ENCODE data around the gene CEP97. TPM values are rescaled to one million over a fixed set of nuclear protein-coding genes. Genes with fewer than 3 reads are reported as not detected.

CEP97 gene
- total RNA-seq, 1 experiment from 2014 or later, result 20.6 TPM

DNA sequence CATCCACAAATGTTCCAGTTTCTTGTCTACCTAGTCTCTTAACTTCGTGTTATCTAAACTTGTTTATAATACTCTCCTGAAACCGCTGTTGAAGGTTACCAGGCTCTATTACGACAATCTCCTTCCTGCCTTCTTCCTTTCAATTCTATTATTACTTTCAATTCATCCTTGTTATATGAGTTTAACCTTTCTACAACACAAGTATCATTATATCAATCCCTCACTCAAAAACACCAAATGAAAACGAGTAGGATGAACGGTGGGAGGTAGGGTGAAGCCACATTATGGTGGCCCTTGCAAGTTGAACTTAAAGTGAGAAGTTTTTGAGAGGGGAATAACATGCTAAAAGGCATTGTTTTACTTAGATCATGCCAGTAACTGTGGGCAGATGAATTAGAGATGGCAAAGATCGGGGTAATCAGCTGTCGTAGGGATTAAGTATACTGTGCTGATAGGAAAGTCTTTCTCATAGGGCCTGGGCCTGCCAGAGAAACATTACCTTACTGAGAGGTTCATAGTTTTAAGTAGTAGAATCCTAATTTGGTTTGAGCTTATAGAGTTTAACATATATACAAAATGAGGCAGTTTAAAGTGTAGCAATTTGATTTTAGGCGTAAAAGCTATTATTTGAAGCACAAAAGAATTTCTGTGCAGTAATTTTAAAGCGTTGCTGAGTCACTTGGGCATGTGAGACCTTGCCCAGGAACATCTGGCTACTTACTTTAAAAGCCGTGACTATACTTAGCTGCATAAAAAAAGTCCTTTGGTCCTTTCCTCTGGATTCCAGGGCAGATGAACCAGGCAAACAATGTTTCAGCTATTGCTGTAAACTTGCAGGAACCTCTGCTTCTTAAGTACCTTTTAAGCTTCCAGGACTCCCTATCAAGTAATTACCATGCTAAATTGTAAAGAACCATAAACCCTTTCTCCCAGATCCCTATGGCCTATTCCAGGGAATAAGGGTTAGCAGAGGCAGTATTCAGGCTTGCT lies 3.3 kb upstream of the CEP97 start:
- Histone ChIP-seq H3K27me3 (ENCODE audit: insufficient read depth, low read depth) (no peaks in the 10 kb centered on the region), H3K79me2 (ENCODE audit: low read depth) (peaks cover 12% of the 10 kb centered on the region), H3K4me3 (no peak overlapping the region), H3F3A (ENCODE audit: insufficient read depth, low read depth) (0 out of 2 replicates have a peak, but pooled peaks cover 11% of the 10 kb centered on the region), H2AFZ (peak overlapping the region; percentile 55; the same call in 1 of the 2 replicates), H4K20me1 (ENCODE audit: insufficient read depth) (no peaks in the 10 kb centered on the region), H3K36me3 (ENCODE audit: low read depth) (no peaks in the 10 kb centered on the region), H3K4me2 (no peak overlapping the region), H3K4me1 (replicated peaks; ENCODE audit: insufficient read depth) (peaks cover 7% of the 10 kb centered on the region), H3K9me3 (ENCODE audit: insufficient read depth, low read depth) (no peaks in the 10 kb centered on the region), H3K9me2 (ENCODE audit: insufficient read depth) (no peaks in the 10 kb centered on the region), H3K27ac (no peak overlapping the region)
- BruUV-seq (replicated peaks), result no TSS peak
- DNase-seq, result no peak
- POLR2A ChIA-PET (ENCODE audit: unreplicated experiment), result no interaction called here
- CTCF ChIA-PET, result no interaction called here
- intact Hi-C loops (cut with micrococcal nuclease; ENCODE audit: unreplicated experiment), result no loop called here
- TF ChIP-seq EZH2 (IDR thresholded peaks at IDR 0.05; ENCODE audit: low read depth) (no peak), CTCF (conservative IDR thresholded peaks at IDR 0.05) (no peak)

GRCh38 chr3:101722394-101723173 lies 1.8 kb upstream of the CEP97 start:
- intact Hi-C loops (cut with micrococcal nuclease; ENCODE audit: unreplicated experiment), result no loop called here

More at GRCh38 chr3:101722394-101723173, 1.8 kb upstream of the CEP97 start:
- ChIA-PET CTCF (no interaction called here), POLR2A (ENCODE audit: unreplicated experiment) (interaction anchor here (0.6 kb wide), 1 partner anchor 1230 kb away, joined by 3 read pairs; the partner anchor contains the start of gene TMEM45A)
- no peak for DNase-seq
- no peaks in the 10 kb centered on the region for H3K9me2 ChIP-seq (ENCODE audit: insufficient read depth)
- H3K4me2 ChIP-seq, result no peak overlapping the region
- H3K36me3 ChIP-seq (ENCODE audit: low read depth), result no peaks in the 10 kb centered on the region
- no TSS peak for BruUV-seq (replicated peaks)
- no peak overlapping the region for H3K4me3 ChIP-seq
- H3K27ac ChIP-seq, result no peak overlapping the region
- no peaks in the 10 kb centered on the region for H3K27me3 ChIP-seq (ENCODE audit: insufficient read depth, low read depth)
- H3K79me2 ChIP-seq (ENCODE audit: low read depth), result peaks cover 18% of the 10 kb centered on the region
- H3K9me3 ChIP-seq (ENCODE audit: insufficient read depth, low read depth), result no peaks in the 10 kb centered on the region
- peaks cover 10% of the 10 kb centered on the region for H3K4me1 ChIP-seq (replicated peaks; ENCODE audit: insufficient read depth)
- TF ChIP-seq CTCF (conservative IDR thresholded peaks at IDR 0.05), result no peak
- TF ChIP-seq EZH2 (IDR thresholded peaks at IDR 0.05; ENCODE audit: low read depth), result no peak
- H3F3A ChIP-seq (ENCODE audit: insufficient read depth, low read depth), result 0 out of 2 replicates have a peak, but pooled peaks cover 11% of the 10 kb centered on the region
- H2AFZ ChIP-seq, result 0 out of 2 replicates have a peak overlapping the region, but pooled peaks have one; percentile 21
- H4K20me1 ChIP-seq (ENCODE audit: insufficient read depth), result no peaks in the 10 kb centered on the region
